NCI-H446 (cell line): Measurements from ENCODE around the gene ARHGAP26.

Experiments
- DNase-seq, 2 experiments: peaks; one replicate each; lab custom pipeline; 2025; lab: John Stamatoyannopoulos, UW

Gene ARHGAP26

GRCh38 chr5:143016777-143017516 is 246.8 kb downstream of the ARHGAP26 start:
- peak in 1 of 2 experiments; percentile 48 for DNase-seq

GRCh38 chr5:143017541-143017940 is 247.4 kb downstream of the ARHGAP26 start:
- no peak for DNase-seq

GRCh38 chr5:143017992-143018391 is 247.8 kb downstream of the ARHGAP26 start:
- no peak for DNase-seq

GRCh38 chr5:143019157-143019556 is 249.0 kb downstream of the ARHGAP26 start:
- DNase-seq: no peak

GRCh38 chr5:143019614-143020515 is 249.7 kb downstream of the ARHGAP26 start:
- DNase-seq: peak in 1 of 2 experiments; percentile 46

GRCh38 chr5:143021595-143021994 is 251.4 kb downstream of the ARHGAP26 start:
- DNase-seq: no peak

- no peak for DNase-seq
These were observed 253.4 kb downstream of the ARHGAP26 start for GRCh38 chr5:143023411-143024096.

- DNase-seq: peak in 1 of 2 experiments; percentile 49
These were observed 254.2 kb downstream of the ARHGAP26 start for GRCh38 chr5:143024228-143024920.

GRCh38 chr5:143025376-143025775 is 255.2 kb downstream of the ARHGAP26 start:
- DNase-seq: no peak

GRCh38 chr5:143025971-143026370 is 255.8 kb downstream of the ARHGAP26 start:
- DNase-seq: no peak

GRCh38 chr5:143026380-143026779 is 256.2 kb downstream of the ARHGAP26 start:
- DNase-seq: no peak

GRCh38 chr5:143029293-143029692 is 259.1 kb downstream of the ARHGAP26 start:
- no peak for DNase-seq

GRCh38 chr5:143030349-143030748 is 260.2 kb downstream of the ARHGAP26 start:
- DNase-seq: no peak

- DNase-seq: no peak
These were observed 261.8 kb downstream of the ARHGAP26 start for GRCh38 chr5:143031781-143032580.

- no peak for DNase-seq
These were observed 262.3 kb downstream of the ARHGAP26 start for GRCh38 chr5:143032581-143032836.

GRCh38 chr5:143033535-143034250 is 263.5 kb downstream of the ARHGAP26 start:
- no peak for DNase-seq

GRCh38 chr5:143036146-143036927 is 266.2 kb downstream of the ARHGAP26 start:
- no peak for DNase-seq

GRCh38 chr5:143037071-143037470 is 266.9 kb downstream of the ARHGAP26 start:
- no peak for DNase-seq

- no peak for DNase-seq
These were observed 267.5 kb downstream of the ARHGAP26 start for GRCh38 chr5:143037708-143038107.

GRCh38 chr5:143040622-143041021 is 270.4 kb downstream of the ARHGAP26 start:
- no peak for DNase-seq
